GM13977 (cell line): Measurements from ENCODE around the gene OLA1.

Source experiments
- DNase-seq: peaks from one replicate; pipeline ENCODE4 v3.0.0; 2012; ENCODE audit warnings: low spot score
- CTCF ChIP-seq: IDR thresholded peaks from 2 replicates; pipeline ENCODE4 v1.5.1; 2012; ENCODE audit warnings: mild to moderate bottlenecking, control low read depth; ENCODE audit not compliant: insufficient read depth; ENCODE audit errors: extremely low read depth, missing control alignments
- in situ Hi-C: fragments of 300-500 bp; cut with MboI; formaldehyde crosslinking; loops from one replicate; pipeline ENCODE4 v1.12.0; 2022; ENCODE audit warnings: low sequenced_read_pairs, low pct_unique_long_range_greater_than_20kb, mixed read lengths, inconsistent platforms; ENCODE audit not compliant: unreplicated experiment

OLA1 gene

GRCh38 chr2:174233771-174234275, 14.5 kb downstream of the OLA1 start:
- no peak for DNase-seq
- in situ Hi-C loops = no loop called here
- no peak for TF ChIP-seq CTCF

GRCh38 chr2:174227748-174228147, 20.6 kb downstream of the OLA1 start:
- in situ Hi-C loops = no loop called here
- no peak for TF ChIP-seq CTCF
- no peak for DNase-seq

- in situ Hi-C loops = no loop called here
- TF ChIP-seq CTCF = no peak
- no peak for DNase-seq
Measured at GRCh38 chr2:174224665-174225288, 23.6 kb downstream of the OLA1 start.

DNA sequence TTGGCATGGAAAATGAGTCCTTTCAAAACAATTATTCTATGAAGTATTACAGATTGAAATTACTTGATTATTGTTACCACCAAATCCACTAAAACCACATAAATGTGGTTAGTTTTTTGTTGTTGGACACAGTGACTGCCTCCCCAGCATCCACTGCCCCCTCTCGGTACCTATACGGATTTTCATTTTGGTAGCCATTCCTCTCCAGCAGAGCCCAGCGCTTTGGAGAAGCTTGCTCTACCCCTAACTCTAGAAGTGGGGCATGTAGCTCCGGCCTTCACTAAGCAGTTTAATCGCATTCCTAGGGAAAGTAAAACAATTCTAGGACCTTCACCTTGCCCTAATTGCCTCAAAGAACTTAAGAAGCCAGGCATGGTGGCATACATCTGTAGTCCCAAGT, 24.2 kb downstream of the OLA1 start:
- TF ChIP-seq CTCF = no peak
- DNase-seq = no peak
- in situ Hi-C loops = no loop called here

- TF ChIP-seq CTCF = no peak
- DNase-seq = no peak
- in situ Hi-C loops = no loop called here
Measured at GRCh38 chr2:174223388-174223787, 24.9 kb downstream of the OLA1 start.

DNA sequence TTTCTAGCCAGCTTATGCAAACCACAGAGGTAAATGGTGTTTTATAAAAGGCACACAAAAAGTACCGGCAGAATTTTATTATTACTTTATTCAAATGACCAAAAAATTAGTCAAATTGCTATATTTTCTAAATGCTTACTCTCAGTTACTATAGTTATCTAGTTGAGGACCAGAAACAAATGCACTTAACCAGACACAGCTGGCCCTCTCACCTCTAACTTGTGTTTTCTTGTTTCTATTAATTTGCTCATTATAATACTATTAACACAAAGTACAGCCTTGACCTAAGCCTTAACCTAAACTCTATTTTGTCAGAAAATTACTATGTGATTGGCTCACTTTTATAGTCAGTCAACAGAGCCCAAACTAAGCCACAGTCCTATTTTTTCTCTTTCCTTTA, 26.2 kb downstream of the OLA1 start:
- no peak for DNase-seq
- in situ Hi-C loops = no loop called here

More for the DNA sequence above, 26.2 kb downstream of the OLA1 start:
- TF ChIP-seq CTCF = no peak
